Peyer's patch (tissue), 4 donors: ENCODE results near the gene ERVH48-1. TPM values are rescaled to one million over a fixed set of nuclear protein-coding genes. Genes with fewer than 3 reads are reported as not detected.
"Not testable (repeated sequence)": the region's sequence is repeated elsewhere in the genome, so short reads cannot be mapped to it uniquely, and the experiment has no call there.

Experiments
- DNase-seq, 3 donors: peaks; one replicate each; pipeline ENCODE4 v3.0.0-alpha.2; 2017 to 2019
- H3K27ac ChIP-seq, 4 donors: fragments of 200-600 bp; sonication (generic); one replicate each; pipeline ENCODE4 v1.5.1; 2016 to 2019
- H3K27me3 ChIP-seq, 2 donors: fragments of 200-600 bp; sonication (generic); one replicate each; pipeline ENCODE4 v1.5.1; 2019
- H3K36me3 ChIP-seq, 3 donors: fragments of 200-600 bp; sonication (generic); one replicate each; pipeline ENCODE4 v1.5.1; 2016 to 2019
- H3K4me1 ChIP-seq, 4 donors: fragments of 200-600 bp; sonication (generic); one replicate each; pipeline ENCODE4 v1.5.1; 2016 to 2019
- H3K4me3 ChIP-seq, 4 donors: fragments of 200-600 bp; sonication (generic); 1 replicate in 3 of 4; 2 replicates in 1 of 4; pipeline ENCODE4 v1.5.1; 2016 to 2019; ENCODE audit warnings: mild to moderate bottlenecking in 1 of 4
- H3K9me3 ChIP-seq, 4 donors: fragments of 200-600 bp; sonication (generic); one replicate each; pipeline ENCODE4 v1.5.1; 2016 to 2019; ENCODE audit warnings: mild to moderate bottlenecking in 1 of 4
- CTCF ChIP-seq, 6 experiments: fragments of 450-650 bp in 4 of 6; fragments of 200-600 bp in 2 of 6; sonication (generic) in 1 of 6; IDR thresholded peaks; one replicate each; pipeline ENCODE4 v1.5.1; 2017 to 2019; ENCODE audit warnings: antibody characterized with exemption in 6 of 6, mild to moderate bottlenecking in 3 of 6, moderate library complexity in 1 of 6
- POLR2A ChIP-seq, 2 donors: fragments of 450-650 bp; IDR thresholded peaks; one replicate each; pipeline ENCODE4 v1.5.1; 2017; ENCODE audit warnings: antibody characterized with exemption in 2 of 2, mild to moderate bottlenecking in 2 of 2, moderate library complexity in 2 of 2
- total RNA-seq, 4 donors: library from RNA; depleted of rRNA; stranded (reverse); fragments of >200 nt; gene quantifications; one replicate each; pipeline ENCODE4 v1.1.0, GENCODE V29; 2016

The ERVH48-1 gene
- total RNA-seq, 4 donors from 2014 or later, result not detected

- Histone ChIP-seq H3K36me3 (no peaks in the 10 kb centered on the region), H3K27me3 (no peaks in the 10 kb centered on the region), H3K27ac (no peak overlapping the region), H3K4me1 (no peaks in the 10 kb centered on the region), H3K4me3 (no peak overlapping the region), H3K9me3 (no peaks in the 10 kb centered on the region)
- no peak for DNase-seq
- TF ChIP-seq CTCF (IDR thresholded peaks at IDR 0.05) (no peak), POLR2A (IDR thresholded peaks at IDR 0.05) (no peak)
Observed at GRCh38 chr21:42962380-42963007, 37.1 kb upstream of the ERVH48-1 start.

GRCh38 chr21:42959728-42960127 lies 34.3 kb upstream of the ERVH48-1 start:
- no peaks in the 10 kb centered on the region for H3K9me3 ChIP-seq
- no peak for DNase-seq

GRCh38 chr21:42958122-42958521 lies 32.7 kb upstream of the ERVH48-1 start:
- H3K27ac ChIP-seq, DNase-seq, H3K9me3 ChIP-seq, H3K27me3 ChIP-seq, H3K4me1 ChIP-seq, H3K4me3 ChIP-seq, H3K36me3 ChIP-seq: not testable (repeated sequence)

More at GRCh38 chr21:42959728-42960127, 34.3 kb upstream of the ERVH48-1 start:
- H3K27me3 ChIP-seq, result no peaks in the 10 kb centered on the region
- H3K4me3 ChIP-seq, result no peak overlapping the region
- no peaks in the 10 kb centered on the region for H3K4me1 ChIP-seq
- H3K27ac ChIP-seq, result no peak overlapping the region
- H3K36me3 ChIP-seq, result no peaks in the 10 kb centered on the region
- no peak for TF ChIP-seq CTCF (IDR thresholded peaks at IDR 0.05)

GRCh38 chr21:42956824-42957630 lies 31.6 kb upstream of the ERVH48-1 start:
- no peaks in the 10 kb centered on the region for H3K9me3 ChIP-seq
- H3K4me3 ChIP-seq, result no peak overlapping the region
- no peak overlapping the region for H3K27ac ChIP-seq
- no peaks in the 10 kb centered on the region for H3K27me3 ChIP-seq
- DNase-seq, result peak in 1 of 3 donors; percentile 22
- no peaks in the 10 kb centered on the region for H3K4me1 ChIP-seq
- TF ChIP-seq CTCF (IDR thresholded peaks at IDR 0.05) (no peak), POLR2A (IDR thresholded peaks at IDR 0.05) (no peak)
- H3K36me3 ChIP-seq, result no peaks in the 10 kb centered on the region

GRCh38 chr21:42951193-42951592 lies 25.8 kb upstream of the ERVH48-1 start:
- not testable (repeated sequence) for H3K4me1 ChIP-seq, DNase-seq, H3K36me3 ChIP-seq, H3K27me3 ChIP-seq, H3K27ac ChIP-seq, H3K4me3 ChIP-seq, H3K9me3 ChIP-seq

GRCh38 chr21:42949094-42949755 lies 23.8 kb upstream of the ERVH48-1 start:
- not testable (repeated sequence) for H3K4me1 ChIP-seq, DNase-seq, H3K27me3 ChIP-seq, H3K4me3 ChIP-seq, H3K9me3 ChIP-seq, H3K27ac ChIP-seq, H3K36me3 ChIP-seq

GRCh38 chr21:42942244-42942643 lies 16.8 kb upstream of the ERVH48-1 start:
- Histone ChIP-seq H3K27me3 (no peaks in the 10 kb centered on the region), H3K9me3 (no peaks in the 10 kb centered on the region), H3K27ac (no peak overlapping the region), H3K4me3 (no peak overlapping the region), H3K36me3 (no peaks in the 10 kb centered on the region), H3K4me1 (no peaks in the 10 kb centered on the region)
- DNase-seq, result peak in 1 of 3 donors; percentile 10
- TF ChIP-seq CTCF (IDR thresholded peaks at IDR 0.05), result no peak
- TF ChIP-seq POLR2A (IDR thresholded peaks at IDR 0.05), result no peak
